SK-N-SH (cell line): ENCODE data around the gene IGF2R. TPM values are rescaled to one million over a fixed set of nuclear protein-coding genes. Genes with fewer than 3 reads are reported as not detected.

Experiments used
- CTCF ChIA-PET: fragments of 300-600, 350-600 bp; formaldehyde crosslinking; extraction: SDS; loops from one replicate; lab custom pipeline; 2021; lab: Yijun Ruan, JAX
- POLR2A ChIA-PET: fragments of 350-600 bp; sonication (Branson Sonifier 250); formaldehyde crosslinking; extraction: SDS; loops from one replicate; lab custom pipeline; 2020; ENCODE audit warnings: antibody characterized with exemption, inconsistent platforms; lab: Yijun Ruan, JAX
- DNase-seq: peaks from one replicate; pipeline ENCODE4 v3.0.0; 2012
- H2AFZ ChIP-seq: fragments of 200-600 bp; sonication (generic); 2 replicates; pipeline ENCODE4 v1.8.1; 2016; ENCODE audit warnings: antibody characterized with exemption, mild to moderate bottlenecking, low read depth
- H3F3A ChIP-seq: fragments of 200-600 bp; sonication (generic); replicated peaks from 2 replicates; pipeline ENCODE3; 2016; ENCODE audit warnings: antibody characterized with exemption, mild to moderate bottlenecking; ENCODE audit not compliant: insufficient read depth
- H3K27ac ChIP-seq, 2 experiments: fragments of 200-500 bp in 1 of 2; fragments of 200-600 bp in 1 of 2; sonication (Bioruptor generic) in 1 of 2; sonication (generic), shearing (Covaris generic) in 1 of 2; 2 replicates each; pipeline versions ENCODE4 v1.5.1 to v1.6.1; 2014 to 2016; ENCODE audit warnings: low read depth in 2 of 2, inconsistent platforms in 1 of 2, low read length in 1 of 2, mild to moderate bottlenecking in 1 of 2, mixed read lengths in 1 of 2
- H3K27me3 ChIP-seq: fragments of 200-600 bp; sonication (generic), shearing (Covaris generic); 2 replicates; pipeline ENCODE4 v1.6.1; 2016; ENCODE audit warnings: mixed run types; ENCODE audit not compliant: insufficient read depth
- H3K36me3 ChIP-seq, 2 experiments: fragments of 200-500 bp in 1 of 2; fragments of 200-600 bp in 1 of 2; sonication (Bioruptor generic) in 1 of 2; sonication (generic) in 1 of 2; replicated peaks in 1 of 2; 2 replicates each; pipeline versions ENCODE3 to v1.5.1; 2014 to 2016; ENCODE audit warnings: low read length in 1 of 2, mild to moderate bottlenecking in 1 of 2; ENCODE audit not compliant: insufficient read depth in 2 of 2, control insufficient read depth in 1 of 2
- H3K4me1 ChIP-seq, 2 experiments: fragments of 200-500 bp in 1 of 2; fragments of 200-600 bp in 1 of 2; sonication (Bioruptor generic) in 1 of 2; sonication (generic), shearing (Covaris generic) in 1 of 2; 2 replicates each; pipeline versions ENCODE4 v1.5.1 to v1.6.1; 2014 to 2016; ENCODE audit warnings: low read depth in 1 of 2, low read length in 1 of 2, mixed run types in 1 of 2; ENCODE audit not compliant: insufficient read depth in 2 of 2, control insufficient read depth in 1 of 2
- H3K4me2 ChIP-seq: fragments of 200-600 bp; sonication (generic), shearing (Covaris generic); 2 replicates; pipeline ENCODE4 v1.6.1; 2017; ENCODE audit warnings: mixed run types
- H3K4me3 ChIP-seq, 2 experiments: fragments of 200-500 bp in 1 of 2; fragments of 200-600 bp in 1 of 2; sonication (Bioruptor generic) in 1 of 2; sonication (generic), shearing (Covaris generic) in 1 of 2; 2 replicates each; pipeline versions ENCODE4 v1.5.1 to v1.8.1; 2014 to 2016; ENCODE audit warnings: low read depth in 2 of 2, inconsistent platforms in 1 of 2, low read length in 1 of 2, mild to moderate bottlenecking in 1 of 2, mixed read lengths in 1 of 2, moderate library complexity in 1 of 2
- H3K79me2 ChIP-seq: fragments of 200-600 bp; sonication (generic); 2 replicates; pipeline ENCODE4 v1.8.1; 2017; ENCODE audit warnings: mild to moderate bottlenecking; ENCODE audit not compliant: insufficient read depth
- H3K9ac ChIP-seq: fragments of 200-600 bp; sonication (generic); 2 replicates; pipeline ENCODE4 v1.6.1; 2017; ENCODE audit warnings: mixed run types
- H3K9me2 ChIP-seq: fragments of 200-600 bp; sonication (generic); 2 replicates; pipeline ENCODE4 v1.6.1; 2017; ENCODE audit warnings: mixed run types
- H3K9me3 ChIP-seq: fragments of 200-600 bp; sonication (generic); 2 replicates; pipeline ENCODE4 v1.6.1; 2017; ENCODE audit warnings: mixed run types, mild to moderate bottlenecking, moderate library complexity
- H4K20me1 ChIP-seq: fragments of 200-600 bp; sonication (generic); 2 replicates; pipeline ENCODE4 v1.6.1; 2017; ENCODE audit warnings: mild to moderate bottlenecking, mixed run types; ENCODE audit not compliant: insufficient read depth
- EP300 ChIP-seq, 2 experiments: IDR thresholded peaks; 2 replicates each; pipeline versions ENCODE4 v1.4.0 to v1.6.1; 2012; ENCODE audit warnings: borderline replicate concordance in 1 of 2, low read depth in 1 of 2, low read length in 1 of 2
- FOSL2 ChIP-seq: IDR thresholded peaks from 2 replicates; pipeline ENCODE4 v1.4.0; 2012; ENCODE audit warnings: low read depth, mild to moderate bottlenecking, moderate library complexity, borderline replicate concordance
- FOXJ3 ChIP-seq: sonication (generic); formaldehyde crosslinking; IDR thresholded peaks from 2 replicates; pipeline ENCODE4 v1.5.1; 2020; ENCODE audit warnings: mild to moderate bottlenecking, missing genetic modification reagents
- FOXM1 ChIP-seq: IDR thresholded peaks from 2 replicates; pipeline ENCODE4 v1.4.0; 2012; ENCODE audit warnings: low read depth, mild to moderate bottlenecking
- GATA2 ChIP-seq: sonication (generic); formaldehyde crosslinking; IDR thresholded peaks from 2 replicates; pipeline ENCODE4 v1.5.0; 2020; ENCODE audit warnings: mild to moderate bottlenecking, missing genetic modification reagents
- JUND ChIP-seq: IDR thresholded peaks from 2 replicates; pipeline ENCODE4 v1.4.0; 2012
- MXI1 ChIP-seq: IDR thresholded peaks from 2 replicates; pipeline ENCODE4 v1.6.1; 2012; ENCODE audit warnings: mild to moderate bottlenecking, low read depth, low read length, improper control_type of control experiment
- NRF1 ChIP-seq: IDR thresholded peaks from 2 replicates; pipeline ENCODE4 v1.6.1; 2012; ENCODE audit warnings: low read depth, mild to moderate bottlenecking, low read length
- POLR2AphosphoS5 ChIP-seq: IDR thresholded peaks from 2 replicates; pipeline ENCODE4 v1.6.1; 2012; ENCODE audit warnings: low read depth, low read length
- RAD21 ChIP-seq: IDR thresholded peaks from 2 replicates; pipeline ENCODE4 v1.6.1; 2012; ENCODE audit warnings: mild to moderate bottlenecking, low read length
- RCOR1 ChIP-seq: fragments of 150-350 bp; IDR thresholded peaks from 2 replicates; pipeline ENCODE4 v1.6.1; 2017; ENCODE audit warnings: antibody characterized with exemption, low read length
- RXRA ChIP-seq: IDR thresholded peaks from 2 replicates; pipeline ENCODE4 v1.4.0; 2012; ENCODE audit warnings: low read depth, mild to moderate bottlenecking, borderline replicate concordance
- TCF12 ChIP-seq: IDR thresholded peaks from 2 replicates; pipeline ENCODE4 v1.4.0; 2012
- USF1 ChIP-seq: IDR thresholded peaks from 2 replicates; pipeline ENCODE4 v1.4.0; 2012; ENCODE audit warnings: low read depth, borderline replicate concordance
- WGBS: methylation state at CpG from one replicate; pipeline ENCODE4 v1.1.6; 2017; ENCODE audit warnings: low lambda C conversion rate; 5-methylcytosine and 5-hydroxymethylcytosine counted together
- polyA plus RNA-seq, 3 experiments: library from polyadenylated mRNA; depleted of rRNA; stranded (reverse); fragments of >200 nt; gene quantifications; 2 replicates each; pipeline ENCODE4 v1.2.3, GENCODE V29; 2012

The IGF2R gene
- polyA plus RNA-seq, 1 of the 3 experiments (the other 2 are of a cell fraction) = 45.0 TPM

GRCh38 chr6:160120087-160120486, 151.2 kb downstream of the IGF2R start:
- Histone ChIP-seq H3K4me2 (no peak overlapping the region), H3K27ac (no peak overlapping the region), H3K36me3 (no peaks in the 10 kb centered on the region), H3F3A (no peaks in the 10 kb centered on the region), H3K27me3 (no peaks in the 10 kb centered on the region), H3K79me2 (no peaks in the 10 kb centered on the region), H3K9me3 (no peaks in the 10 kb centered on the region), H4K20me1 (no peaks in the 10 kb centered on the region)
- POLR2A ChIA-PET = no interaction called here
- 100% methylated on average over 1 of the region's 1 CpG for WGBS
- DNase-seq = no peak
- TF ChIP-seq NRF1 (no peak), EP300 (IDR thresholded peaks at IDR 0.05; ENCODE audit: borderline replicate concordance in 1 of 2, low read depth in 1 of 2, low read length in 1 of 2) (no peak), FOXM1 (no peak), GATA2 (no peak), FOXJ3 (CRISPR knock-in tag) (no peak), RCOR1 (no peak), RXRA (no peak)
- TF ChIP-seq, all 33 proteins: peak for 0
- no peak overlapping the region for H2AFZ ChIP-seq
- no peak overlapping the region for H3K4me3 ChIP-seq
- CTCF ChIA-PET = interaction anchor here (1.0 kb wide), 1 partner anchor 32 kb away, joined by 3 read pairs; no protein-coding TSS in a partner anchor
- no peak overlapping the region for H3K9ac ChIP-seq
- H3K4me1 ChIP-seq = no peaks in the 10 kb centered on the region
- no peaks in the 10 kb centered on the region for H3K9me2 ChIP-seq

DNA sequence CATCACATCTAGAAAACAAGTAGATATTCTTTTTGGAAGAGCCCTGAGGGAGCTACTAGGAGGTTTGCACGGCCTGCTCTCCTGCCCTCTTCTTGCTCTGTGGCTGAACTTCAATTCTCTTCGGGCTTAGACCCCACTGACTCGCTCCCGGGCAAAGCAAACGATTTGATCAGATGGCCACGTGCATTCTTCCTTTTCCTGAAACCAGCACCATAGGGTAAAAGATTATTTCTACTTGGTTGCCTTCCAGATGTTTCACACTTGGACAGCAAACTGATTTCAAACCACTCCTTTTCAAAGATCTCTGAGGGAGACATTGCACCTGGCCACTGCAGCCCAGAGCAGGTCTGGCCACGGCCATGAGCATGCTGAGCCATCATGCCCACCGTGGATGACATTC, 152.7 kb downstream of the IGF2R start, which contains the start of gene SLC22A1:
SLC22A1 (plus strand) TSS at position 258 of the 400 bp plus-strand sequence; CDS start at position 379, 121 bp downstream.
- ChIA-PET POLR2A (no interaction called here), CTCF (interaction anchor here (1.2 kb wide), 1 partner anchor 14 kb away, joined by 4 read pairs; no protein-coding TSS in a partner anchor)
- Histone ChIP-seq H3K4me1 (no peaks in the 10 kb centered on the region), H2AFZ (no peak within 1 kb of the TSS), H3K79me2 (no peaks in the 10 kb centered on the region), H3F3A (no peaks in the 10 kb centered on the region), H3K4me3 (no peak within 1 kb of the TSS), H4K20me1 (no peaks in the 10 kb centered on the region), H3K27ac (no peak within 1 kb of the TSS), H3K9me3 (no peaks in the 10 kb centered on the region), H3K4me2 (no peak within 1 kb of the TSS), H3K27me3 (no peaks in the 10 kb centered on the region), H3K9me2 (no peaks in the 10 kb centered on the region), H3K36me3 (no peaks in the 10 kb centered on the region), H3K9ac (no peak within 1 kb of the TSS)
- 80% methylated on average over 8 of the region's 8 CpGs for WGBS
- DNase-seq = no peak
- TF ChIP-seq MXI1 (no peak), RXRA (no peak), JUND (no peak), TCF12 (no peak), FOSL2 (no peak), GATA2 (no peak), RAD21 (no peak), EP300 (IDR thresholded peaks at IDR 0.05; ENCODE audit: borderline replicate concordance in 1 of 2, low read depth in 1 of 2, low read length in 1 of 2) (no peak), POLR2AphosphoS5 (no peak)

- Histone ChIP-seq H3K9me2 (no peaks in the 10 kb centered on the region), H3K36me3 (no peaks in the 10 kb centered on the region), H3K27ac (no peak overlapping the region), H3K79me2 (no peaks in the 10 kb centered on the region), H4K20me1 (no peaks in the 10 kb centered on the region), H3K9ac (no peak overlapping the region), H3K4me2 (no peak overlapping the region), H3K4me1 (no peaks in the 10 kb centered on the region), H3K27me3 (no peaks in the 10 kb centered on the region), H2AFZ (no peak overlapping the region), H3K4me3 (no peak overlapping the region), H3K9me3 (no peaks in the 10 kb centered on the region), H3F3A (no peaks in the 10 kb centered on the region)
- no peak for DNase-seq
- ChIA-PET POLR2A (no interaction called here), CTCF (interaction anchor here (1.2 kb wide), 1 partner anchor 14 kb away, joined by 4 read pairs; no protein-coding TSS in a partner anchor)
- no peak for TF ChIP-seq USF1
- 98% methylated on average over 5 of the region's 14 CpGs for WGBS
These were observed 153.1 kb downstream of the IGF2R start for GRCh38 chr6:160121981-160122380.
